Stimulated activated CD8-positive, alpha-beta memory T cell treated with anti-CD3 and anti-CD28 coated beads, Interleukin-7, amount 100 ng/mL, for 48 hours (primary cell): ENCODE data around the gene USH2A.
"Not testable (repeated sequence)": the region's sequence is repeated elsewhere in the genome, so short reads cannot be mapped to it uniquely, and the experiment has no call there.

Experiments
- DNase-seq, 2 donors: peaks; one replicate each; pipeline ENCODE4 v3.0.0-alpha.2; 2020; ENCODE audit warnings: low read depth in 1 of 2; ENCODE audit errors: extremely low read depth in 1 of 2

Gene USH2A

GRCh38 chr1:216416488-216416887, 6.8 kb downstream of the USH2A start:
- no peak for DNase-seq

GRCh38 chr1:216410026-216410425, 13.2 kb downstream of the USH2A start:
- DNase-seq: no peak

GRCh38 chr1:216390956-216391355, 32.3 kb downstream of the USH2A start:
- no peak for DNase-seq

GRCh38 chr1:216389774-216390173, 33.5 kb downstream of the USH2A start:
- DNase-seq: no peak

GRCh38 chr1:216388558-216388957, 34.7 kb downstream of the USH2A start:
- DNase-seq: no peak

- DNase-seq: no peak
Measured at GRCh38 chr1:216387782-216388181, 35.5 kb downstream of the USH2A start.

GRCh38 chr1:216379441-216379840, 43.8 kb downstream of the USH2A start:
- no peak for DNase-seq

GRCh38 chr1:216368249-216368648, 55.0 kb downstream of the USH2A start:
- DNase-seq: no peak

- DNase-seq: no peak
Measured at GRCh38 chr1:216366979-216367378, 56.3 kb downstream of the USH2A start.

GRCh38 chr1:216356945-216357344, 66.3 kb downstream of the USH2A start:
- no peak for DNase-seq

- no peak for DNase-seq
Measured at GRCh38 chr1:216350186-216350585, 73.1 kb downstream of the USH2A start.

GRCh38 chr1:216346526-216346925, 76.7 kb downstream of the USH2A start:
- no peak for DNase-seq

- not testable (repeated sequence) for DNase-seq
Measured at GRCh38 chr1:216340542-216340941, 82.7 kb downstream of the USH2A start.

- DNase-seq: no peak
Measured at GRCh38 chr1:216332462-216332861, 90.8 kb downstream of the USH2A start.

- no peak for DNase-seq
Measured at GRCh38 chr1:216332003-216332402, 91.2 kb downstream of the USH2A start.

- no peak for DNase-seq
Measured at GRCh38 chr1:216331211-216331610, 92.0 kb downstream of the USH2A start.

GRCh38 chr1:216330262-216330661, 93.0 kb downstream of the USH2A start:
- no peak for DNase-seq

GRCh38 chr1:216325946-216326345, 97.3 kb downstream of the USH2A start:
- no peak for DNase-seq

- no peak for DNase-seq
Measured at GRCh38 chr1:216325336-216325735, 97.9 kb downstream of the USH2A start.

- no peak for DNase-seq
Measured at GRCh38 chr1:216323344-216323743, 99.9 kb downstream of the USH2A start.

- DNase-seq: no peak
Measured at GRCh38 chr1:216314379-216315095, 108.7 kb downstream of the USH2A start.

GRCh38 chr1:216310776-216311175, 112.5 kb downstream of the USH2A start:
- DNase-seq: no peak

- no peak for DNase-seq
Measured at GRCh38 chr1:216306830-216307229, 116.4 kb downstream of the USH2A start.
